ENCODE data around the gene UGT1A5. TPM values are rescaled to one million over a fixed set of nuclear protein-coding genes. Genes with fewer than 3 reads are reported as not detected.

The UGT1A5 gene
- total RNA-seq, result not detected

GRCh38 chr2:233712611-233713261 is at the start of gene UGT1A5:
UGT1A5 (plus strand) TSS chr2:233712907; CDS start chr2:233712992, 85 bp downstream.

GRCh38 chr2:233671290-233672161 is 41.2 kb upstream of the UGT1A5 start, which contains the start of gene UGT1A9:
UGT1A9 (plus strand) TSS chr2:233671898; CDS start chr2:233671935, 37 bp downstream.

GRCh38 chr2:233681521-233682099 is 31.1 kb upstream of the UGT1A5 start, which contains the start of gene UGT1A7:
UGT1A7 (plus strand) TSS chr2:233681901; CDS start chr2:233681938, 37 bp downstream.

DNA sequence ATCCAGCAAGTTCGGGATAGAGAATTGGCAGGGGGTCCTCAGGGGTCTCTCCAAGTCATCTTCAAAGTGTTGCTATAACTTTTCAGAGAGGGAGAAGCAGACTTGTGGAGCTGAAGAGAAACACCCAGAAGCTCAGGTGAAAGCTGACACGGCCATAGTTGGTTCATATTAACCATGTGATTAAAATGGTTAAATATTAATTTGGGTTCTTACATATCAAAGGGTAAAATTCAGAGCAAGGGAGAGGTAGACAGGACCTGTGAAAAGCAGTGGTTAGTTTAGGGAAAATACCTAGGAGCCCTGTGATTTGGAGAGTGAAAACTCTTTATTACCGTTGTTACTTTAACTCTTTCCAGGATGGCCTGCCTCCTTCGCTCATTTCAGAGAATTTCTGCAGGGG is 20.1 kb upstream of the UGT1A5 start, which contains the start of gene UGT1A6:
Gene UGT1A6 (plus strand): TSS at position 243 of the 400 bp plus-strand sequence. CDS start 115 bp downstream, at position 358.

GRCh38 chr2:233718552-233718951 is 5.8 kb downstream of the UGT1A5 start, which contains the start of gene UGT1A4:
UGT1A4 (plus strand) TSS chr2:233718736; CDS start chr2:233718821, 85 bp downstream.

GRCh38 chr2:233728723-233729301 is 16.1 kb downstream of the UGT1A5 start, which contains the start of gene UGT1A3:
UGT1A3 (plus strand) TSS chr2:233729042; CDS start chr2:233729127, 85 bp downstream.

DNA sequence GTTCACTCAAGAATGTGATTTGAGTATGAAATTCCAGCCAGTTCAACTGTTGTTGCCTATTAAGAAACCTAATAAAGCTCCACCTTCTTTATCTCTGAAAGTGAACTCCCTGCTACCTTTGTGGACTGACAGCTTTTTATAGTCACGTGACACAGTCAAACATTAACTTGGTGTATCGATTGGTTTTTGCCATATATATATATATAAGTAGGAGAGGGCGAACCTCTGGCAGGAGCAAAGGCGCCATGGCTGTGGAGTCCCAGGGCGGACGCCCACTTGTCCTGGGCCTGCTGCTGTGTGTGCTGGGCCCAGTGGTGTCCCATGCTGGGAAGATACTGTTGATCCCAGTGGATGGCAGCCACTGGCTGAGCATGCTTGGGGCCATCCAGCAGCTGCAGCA is 47.3 kb downstream of the UGT1A5 start, which contains the start of gene UGT1A1:
Gene UGT1A1 (plus strand): TSS at position 228 of the 400 bp plus-strand sequence. CDS start 18 bp downstream, at position 246.

GRCh38 chr2:233778030-233778429 is 65.3 kb downstream of the UGT1A5 start, which contains the start of gene MROH2A:
MROH2A (plus strand) TSS chr2:233778330; CDS start chr2:233779359, 1,029 bp downstream.

Other genes with a start within 250 kb of the UGT1A5 start
- gene USP40, start 146.1 kb upstream of the UGT1A5 start, total RNA-seq, result 15.9 TPM
- gene UGT1A8, start 95.3 kb upstream of the UGT1A5 start, total RNA-seq, result not detected
- gene UGT1A10, start 76.5 kb upstream of the UGT1A5 start, total RNA-seq, result not detected
- not detected for gene UGT1A9, start 41.0 kb upstream of the UGT1A5 start, total RNA-seq
- not detected for gene UGT1A7, start 31.0 kb upstream of the UGT1A5 start, total RNA-seq
- gene UGT1A6, start 20.0 kb upstream of the UGT1A5 start, total RNA-seq, result not detected
- gene UGT1A4, start 5.8 kb downstream of the UGT1A5 start, total RNA-seq, result not detected
- gene UGT1A3, start 16.1 kb downstream of the UGT1A5 start, total RNA-seq, result not detected
- not detected for gene UGT1A1, start 47.4 kb downstream of the UGT1A5 start, total RNA-seq
- under 0.01 TPM for gene MROH2A, start 65.4 kb downstream of the UGT1A5 start, total RNA-seq
- 4.4 TPM for gene HJURP, start 141.6 kb downstream of the UGT1A5 start, total RNA-seq
- gene TRPM8, start 204.5 kb downstream of the UGT1A5 start, total RNA-seq, result 4.6 TPM